HepG2 (cell line): ENCODE data around the gene KISS1R. TPM values are rescaled to one million over a fixed set of nuclear protein-coding genes. Genes with fewer than 3 reads are reported as not detected.

ENCODE experiments used
- ETV6 ChIP-seq: sonication (generic); formaldehyde crosslinking; conservative IDR thresholded peaks from 2 replicates; pipeline ENCODE4 v1.4.0; 2020; ENCODE audit warnings: missing genetic modification reagents
- HNRNPLL ChIP-seq: fragments of 200-400 bp; formaldehyde crosslinking; IDR thresholded peaks from 2 replicates; pipeline ENCODE4 v1.6.1; 2017; ENCODE audit warnings: mild to moderate bottlenecking, low read depth, low read length; ENCODE audit not compliant: poor library complexity, severe bottlenecking
- JUND ChIP-seq: sonication (generic); formaldehyde crosslinking; IDR thresholded peaks from 2 replicates; pipeline ENCODE4 v1.8.0; 2022; ENCODE audit warnings: mild to moderate bottlenecking, missing genetic modification reagents
- NPAS2 ChIP-seq: sonication (generic); formaldehyde crosslinking; IDR thresholded peaks from 2 replicates; pipeline ENCODE4 v1.8.0; 2022; ENCODE audit warnings: mild to moderate bottlenecking, missing genetic modification reagents, borderline replicate concordance
- SAFB2 ChIP-seq: sonication (generic); formaldehyde crosslinking; IDR thresholded peaks from 2 replicates; pipeline ENCODE4 v1.5.1; 2020; ENCODE audit warnings: missing genetic modification reagents, low read depth, mild to moderate bottlenecking, borderline replicate concordance
- TGIF2 ChIP-seq: IDR thresholded peaks from 2 replicates; pipeline ENCODE4 v1.6.1; 2016; ENCODE audit warnings: control low read depth, missing compliant biosample characterization
- ZBTB20 ChIP-seq: sonication (generic); formaldehyde crosslinking; IDR thresholded peaks from 2 replicates; pipeline ENCODE4 v1.8.1; 2023; ENCODE audit warnings: missing genetic modification reagents, low read depth, mild to moderate bottlenecking, borderline replicate concordance
- ZFP36 ChIP-seq: fragments of 150-350 bp; IDR thresholded peaks from 2 replicates; pipeline ENCODE4 v1.6.1; 2018; ENCODE audit warnings: borderline replicate concordance, low read length, low read depth; ENCODE audit not compliant: partially characterized antibody
- ZKSCAN1 ChIP-seq: fragments of 150-350 bp; IDR thresholded peaks from 2 replicates; pipeline ENCODE4 v1.6.1; 2014; ENCODE audit warnings: low read length
- ZNF10 ChIP-seq: sonication (generic); formaldehyde crosslinking; IDR thresholded peaks from 2 replicates; pipeline ENCODE4 v1.4.0; 2020; ENCODE audit warnings: mild to moderate bottlenecking, low read depth, missing genetic modification reagents, borderline replicate concordance
- ZNF761 ChIP-seq: sonication (generic); formaldehyde crosslinking; conservative IDR thresholded peaks from 2 replicates; pipeline ENCODE4 v1.4.0; 2020; ENCODE audit warnings: mild to moderate bottlenecking, missing genetic modification reagents
- polyA plus RNA-seq, 8 experiments: library from polyadenylated mRNA; depleted of rRNA in 3 of 8; stranded (reverse) in 7 of 8; unstranded in 1 of 8; fragments of >200 nt; fragmentation: Illumina TruSeq in 4 of 8; extraction: Trizol in 4 of 8; gene quantifications; 2 replicates each; pipeline versions ENCODE4 v1.2.1 to v1.2.3, GENCODE V29; 2011 to 2016; ENCODE audit warnings: low read depth in 4 of 8, missing spikeins in 1 of 8, mixed read lengths in 1 of 8; ENCODE audit not compliant: insufficient read depth in 1 of 8
- total RNA-seq, 5 experiments: library from RNA; depleted of rRNA; stranded (reverse); fragments of >200 nt; fragmentation: Illumina TruSeq; extraction: Trizol; gene quantifications; 2 replicates each; pipeline ENCODE4 v1.2.3, GENCODE V29; 2016; ENCODE audit warnings: low read depth in 1 of 5
- TF ChIP-seq, protein P1 (sequence below): sonication (generic); formaldehyde crosslinking; IDR thresholded peaks from 2 replicates; pipeline ENCODE4 v1.5.0; 2020; ENCODE audit warnings: mild to moderate bottlenecking, missing genetic modification reagents, moderate library complexity
- TF ChIP-seq, protein P2 (sequence below): IDR thresholded peaks from 2 replicates; pipeline ENCODE4 v1.6.1; 2016
- TF ChIP-seq, protein P3 (sequence below): sonication (generic); formaldehyde crosslinking; IDR thresholded peaks from 2 replicates; pipeline ENCODE4 v1.4.0; 2020; ENCODE audit warnings: missing genetic modification reagents
- TF ChIP-seq, protein P4 (sequence below): sonication (generic); formaldehyde crosslinking; conservative IDR thresholded peaks from 2 replicates; pipeline ENCODE4 v1.4.0; 2020; ENCODE audit warnings: mild to moderate bottlenecking, missing genetic modification reagents, moderate library complexity
- TF ChIP-seq, protein P5 (sequence below): sonication (generic); formaldehyde crosslinking; conservative IDR thresholded peaks from 2 replicates; pipeline ENCODE4 v1.8.0; 2022; ENCODE audit warnings: missing genetic modification reagents

KISS1R gene
- total and polyA plus RNA-seq, 2 of the 13 experiments (the other 11 are each of a cell fraction or from before 2014, with no cell fraction given) = 1.1 to 10.2 TPM

DNA sequence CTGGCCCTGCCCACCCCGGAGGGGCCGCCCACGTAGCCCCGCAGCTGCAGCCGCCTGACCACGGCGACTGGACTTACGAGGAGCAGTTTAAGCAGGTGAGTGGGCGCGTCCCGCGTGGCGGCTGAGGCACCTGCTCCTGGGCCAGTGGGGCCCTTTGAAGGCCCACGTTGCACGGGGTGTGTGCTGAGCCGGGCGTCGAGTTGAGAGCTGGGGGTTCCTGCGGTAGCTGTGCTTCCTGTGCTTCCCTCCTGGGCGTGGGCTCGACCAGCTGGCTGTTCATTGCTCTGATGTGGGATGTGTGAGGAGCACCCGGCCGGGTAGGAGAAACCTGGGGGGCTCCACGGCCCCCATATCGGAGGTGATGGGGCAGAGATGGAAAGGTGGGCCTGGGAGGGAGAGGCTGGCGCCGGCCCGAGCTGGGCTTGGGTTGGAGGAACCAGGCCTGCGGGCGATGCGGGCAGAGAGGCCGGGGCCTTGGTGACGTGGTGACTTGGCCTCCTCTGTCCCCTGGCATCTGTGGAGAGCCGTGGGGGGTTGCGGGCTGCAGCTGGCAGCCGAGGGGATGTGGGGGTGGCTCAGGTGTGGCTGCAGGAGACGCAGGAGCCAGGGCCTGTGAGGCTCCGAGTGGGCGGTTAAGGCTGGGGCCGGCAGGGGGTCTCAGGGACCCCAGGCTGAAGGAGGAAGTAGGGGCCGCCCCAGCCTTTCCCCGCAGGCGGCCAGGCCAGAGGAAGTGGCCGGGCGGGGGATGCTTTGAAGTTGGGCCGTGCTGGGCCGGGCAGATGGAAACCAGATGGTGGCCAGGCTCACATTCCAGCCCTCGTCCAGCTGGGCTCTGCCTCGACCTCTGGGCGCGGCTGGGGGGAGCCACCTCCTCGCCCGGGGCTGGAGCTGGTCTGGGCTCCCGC lies 15.8 kb downstream of the KISS1R start (continued):
- TF ChIP-seq HNRNPLL (peak; percentile 19), ZFP36 (no peak), JUND (CRISPR knock-in tag) (no peak), ZNF761 (CRISPR knock-in tag) (no peak), TGIF2 (CRISPR knock-in tag) (no peak), ZNF10 (CRISPR knock-in tag) (no peak), ETV6 (CRISPR knock-in tag) (no peak), ZBTB20 (CRISPR knock-in tag) (no peak), NPAS2 (no peak), SAFB2 (CRISPR knock-in tag) (no peak), ZKSCAN1 (no peak)
- TF ChIP-seq, protein P1, sequence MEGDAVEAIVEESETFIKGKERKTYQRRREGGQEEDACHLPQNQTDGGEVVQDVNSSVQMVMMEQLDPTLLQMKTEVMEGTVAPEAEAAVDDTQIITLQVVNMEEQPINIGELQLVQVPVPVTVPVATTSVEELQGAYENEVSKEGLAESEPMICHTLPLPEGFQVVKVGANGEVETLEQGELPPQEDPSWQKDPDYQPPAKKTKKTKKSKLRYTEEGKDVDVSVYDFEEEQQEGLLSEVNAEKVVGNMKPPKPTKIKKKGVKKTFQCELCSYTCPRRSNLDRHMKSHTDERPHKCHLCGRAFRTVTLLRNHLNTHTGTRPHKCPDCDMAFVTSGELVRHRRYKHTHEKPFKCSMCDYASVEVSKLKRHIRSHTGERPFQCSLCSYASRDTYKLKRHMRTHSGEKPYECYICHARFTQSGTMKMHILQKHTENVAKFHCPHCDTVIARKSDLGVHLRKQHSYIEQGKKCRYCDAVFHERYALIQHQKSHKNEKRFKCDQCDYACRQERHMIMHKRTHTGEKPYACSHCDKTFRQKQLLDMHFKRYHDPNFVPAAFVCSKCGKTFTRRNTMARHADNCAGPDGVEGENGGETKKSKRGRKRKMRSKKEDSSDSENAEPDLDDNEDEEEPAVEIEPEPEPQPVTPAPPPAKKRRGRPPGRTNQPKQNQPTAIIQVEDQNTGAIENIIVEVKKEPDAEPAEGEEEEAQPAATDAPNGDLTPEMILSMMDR = peak; percentile 35
- TF ChIP-seq, protein P2, sequence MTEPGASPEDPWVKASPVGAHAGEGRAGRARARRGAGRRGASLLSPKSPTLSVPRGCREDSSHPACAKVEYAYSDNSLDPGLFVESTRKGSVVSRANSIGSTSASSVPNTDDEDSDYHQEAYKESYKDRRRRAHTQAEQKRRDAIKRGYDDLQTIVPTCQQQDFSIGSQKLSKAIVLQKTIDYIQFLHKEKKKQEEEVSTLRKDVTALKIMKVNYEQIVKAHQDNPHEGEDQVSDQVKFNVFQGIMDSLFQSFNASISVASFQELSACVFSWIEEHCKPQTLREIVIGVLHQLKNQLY = no peak
- TF ChIP-seq, protein P3, sequence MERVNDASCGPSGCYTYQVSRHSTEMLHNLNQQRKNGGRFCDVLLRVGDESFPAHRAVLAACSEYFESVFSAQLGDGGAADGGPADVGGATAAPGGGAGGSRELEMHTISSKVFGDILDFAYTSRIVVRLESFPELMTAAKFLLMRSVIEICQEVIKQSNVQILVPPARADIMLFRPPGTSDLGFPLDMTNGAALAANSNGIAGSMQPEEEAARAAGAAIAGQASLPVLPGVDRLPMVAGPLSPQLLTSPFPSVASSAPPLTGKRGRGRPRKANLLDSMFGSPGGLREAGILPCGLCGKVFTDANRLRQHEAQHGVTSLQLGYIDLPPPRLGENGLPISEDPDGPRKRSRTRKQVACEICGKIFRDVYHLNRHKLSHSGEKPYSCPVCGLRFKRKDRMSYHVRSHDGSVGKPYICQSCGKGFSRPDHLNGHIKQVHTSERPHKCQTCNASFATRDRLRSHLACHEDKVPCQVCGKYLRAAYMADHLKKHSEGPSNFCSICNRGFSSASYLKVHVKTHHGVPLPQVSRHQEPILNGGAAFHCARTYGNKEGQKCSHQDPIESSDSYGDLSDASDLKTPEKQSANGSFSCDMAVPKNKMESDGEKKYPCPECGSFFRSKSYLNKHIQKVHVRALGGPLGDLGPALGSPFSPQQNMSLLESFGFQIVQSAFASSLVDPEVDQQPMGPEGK = peak; percentile 77; the same call in 1 of the 2 replicates
- TF ChIP-seq, protein P4, sequence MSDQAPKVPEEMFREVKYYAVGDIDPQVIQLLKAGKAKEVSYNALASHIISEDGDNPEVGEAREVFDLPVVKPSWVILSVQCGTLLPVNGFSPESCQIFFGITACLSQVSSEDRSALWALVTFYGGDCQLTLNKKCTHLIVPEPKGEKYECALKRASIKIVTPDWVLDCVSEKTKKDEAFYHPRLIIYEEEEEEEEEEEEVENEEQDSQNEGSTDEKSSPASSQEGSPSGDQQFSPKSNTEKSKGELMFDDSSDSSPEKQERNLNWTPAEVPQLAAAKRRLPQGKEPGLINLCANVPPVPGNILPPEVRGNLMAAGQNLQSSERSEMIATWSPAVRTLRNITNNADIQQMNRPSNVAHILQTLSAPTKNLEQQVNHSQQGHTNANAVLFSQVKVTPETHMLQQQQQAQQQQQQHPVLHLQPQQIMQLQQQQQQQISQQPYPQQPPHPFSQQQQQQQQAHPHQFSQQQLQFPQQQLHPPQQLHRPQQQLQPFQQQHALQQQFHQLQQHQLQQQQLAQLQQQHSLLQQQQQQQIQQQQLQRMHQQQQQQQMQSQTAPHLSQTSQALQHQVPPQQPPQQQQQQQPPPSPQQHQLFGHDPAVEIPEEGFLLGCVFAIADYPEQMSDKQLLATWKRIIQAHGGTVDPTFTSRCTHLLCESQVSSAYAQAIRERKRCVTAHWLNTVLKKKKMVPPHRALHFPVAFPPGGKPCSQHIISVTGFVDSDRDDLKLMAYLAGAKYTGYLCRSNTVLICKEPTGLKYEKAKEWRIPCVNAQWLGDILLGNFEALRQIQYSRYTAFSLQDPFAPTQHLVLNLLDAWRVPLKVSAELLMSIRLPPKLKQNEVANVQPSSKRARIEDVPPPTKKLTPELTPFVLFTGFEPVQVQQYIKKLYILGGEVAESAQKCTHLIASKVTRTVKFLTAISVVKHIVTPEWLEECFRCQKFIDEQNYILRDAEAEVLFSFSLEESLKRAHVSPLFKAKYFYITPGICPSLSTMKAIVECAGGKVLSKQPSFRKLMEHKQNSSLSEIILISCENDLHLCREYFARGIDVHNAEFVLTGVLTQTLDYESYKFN = 0 out of 2 replicates have a peak, but pooled peaks have one; percentile 25
- TF ChIP-seq, protein P5, sequence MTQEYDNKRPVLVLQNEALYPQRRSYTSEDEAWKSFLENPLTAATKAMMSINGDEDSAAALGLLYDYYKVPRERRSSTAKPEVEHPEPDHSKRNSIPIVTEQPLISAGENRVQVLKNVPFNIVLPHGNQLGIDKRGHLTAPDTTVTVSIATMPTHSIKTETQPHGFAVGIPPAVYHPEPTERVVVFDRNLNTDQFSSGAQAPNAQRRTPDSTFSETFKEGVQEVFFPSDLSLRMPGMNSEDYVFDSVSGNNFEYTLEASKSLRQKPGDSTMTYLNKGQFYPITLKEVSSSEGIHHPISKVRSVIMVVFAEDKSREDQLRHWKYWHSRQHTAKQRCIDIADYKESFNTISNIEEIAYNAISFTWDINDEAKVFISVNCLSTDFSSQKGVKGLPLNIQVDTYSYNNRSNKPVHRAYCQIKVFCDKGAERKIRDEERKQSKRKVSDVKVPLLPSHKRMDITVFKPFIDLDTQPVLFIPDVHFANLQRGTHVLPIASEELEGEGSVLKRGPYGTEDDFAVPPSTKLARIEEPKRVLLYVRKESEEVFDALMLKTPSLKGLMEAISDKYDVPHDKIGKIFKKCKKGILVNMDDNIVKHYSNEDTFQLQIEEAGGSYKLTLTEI = no peak
